ENCODE results near the gene HDAC4. TPM values are rescaled to one million over a fixed set of nuclear protein-coding genes. Genes with fewer than 3 reads are reported as not detected.

The HDAC4 gene
- polyA plus RNA-seq, 2 of the 4 experiments (the other 2 are of a cell fraction): 8.6 to 10.4 TPM

- POLR2A ChIA-PET: no interaction called here
- ATAC-seq (no peak), FAIRE-seq (no peak), DNase-seq (ENCODE audit: low read depth in 1 of 2, low spot score in 1 of 2) (no peak)
- Histone ChIP-seq H3K4me1 (no peaks in the 10 kb centered on the region), H3K27ac (no peak overlapping the region), H3K4me2 (no peak overlapping the region), H3K4me3 (no peak overlapping the region), H3K9me3 (no peaks in the 10 kb centered on the region)
- TF ChIP-seq RFX5 (IDR thresholded peaks at IDR 0.05): no peak
- no peak for TF ChIP-seq KDM5A (IDR thresholded peaks at IDR 0.05)
- CTCF ChIA-PET: interaction anchor here (0.7 to 1.6 kb wide), 2 partner anchors 9 to 11 kb away, joined by 3 to 5 read pairs; no protein-coding TSS in a partner anchor
- WGBS (ENCODE audit: missing lambda C conversion rate): 94% methylated on average over 14 of the region's 25 CpGs
These were observed 94.3 kb downstream of the HDAC4 start for GRCh38 chr2:239306274-239307220.

GRCh38 chr2:239305771-239306170 lies 95.0 kb downstream of the HDAC4 start:
- ChIA-PET CTCF (interaction anchor here (1.6 to 2.1 kb wide), 2 partner anchors 8 to 10 kb away, joined by 5 read pairs; no protein-coding TSS in a partner anchor), POLR2A (no interaction called here)
- ATAC-seq (no peak), DNase-seq (ENCODE audit: low read depth in 1 of 2, low spot score in 1 of 2) (no peak), FAIRE-seq (no peak)
- Histone ChIP-seq H3K9me3 (no peaks in the 10 kb centered on the region), H3K27ac (no peak overlapping the region), H3K4me2 (no peak overlapping the region), H3K4me3 (no peak overlapping the region), H3K4me1 (no peaks in the 10 kb centered on the region)
- 88% methylated on average over 12 of the region's 12 CpGs for WGBS (ENCODE audit: missing lambda C conversion rate)
- no peak for TF ChIP-seq ATOH8 (CRISPR knock-in tag; IDR thresholded peaks at IDR 0.05; ENCODE audit: low read depth)
- no peak for TF ChIP-seq MAFK (IDR thresholded peaks at IDR 0.05; ENCODE audit: partially characterized antibody)
- no peak for TF ChIP-seq ELK1 (IDR thresholded peaks at IDR 0.05; ENCODE audit: low read depth, low read length)
- no peak for TF ChIP-seq TFCP2L1 (CRISPR knock-in tag; IDR thresholded peaks at IDR 0.05)

GRCh38 chr2:239305222-239305575 lies 95.6 kb downstream of the HDAC4 start:
- no peak overlapping the region for H3K27ac ChIP-seq
- H3K9me3 ChIP-seq: no peaks in the 10 kb centered on the region
- no peaks in the 10 kb centered on the region for H3K4me1 ChIP-seq
- no peak for TF ChIP-seq ZNF302 (CRISPR knock-in tag; IDR thresholded peaks at IDR 0.05)
- TF ChIP-seq ZFP36 (IDR thresholded peaks at IDR 0.05; ENCODE audit: borderline replicate concordance, partially characterized antibody): no peak
- no peak for TF ChIP-seq EHF (CRISPR knock-in tag; IDR thresholded peaks at IDR 0.05)
- TF ChIP-seq REST (IDR thresholded peaks at IDR 0.05): no peak
- no peak for TF ChIP-seq NR3C1 (IDR thresholded peaks at IDR 0.05)
- TF ChIP-seq SREBF2 (IDR thresholded peaks at IDR 0.05): no peak
- no peak for TF ChIP-seq MAFK (IDR thresholded peaks at IDR 0.05; ENCODE audit: partially characterized antibody)
- ATAC-seq (no peak), FAIRE-seq (no peak), DNase-seq (ENCODE audit: low read depth in 1 of 2, low spot score in 1 of 2) (no peak)
- H3K4me3 ChIP-seq: no peak overlapping the region
- ChIA-PET CTCF (interaction anchor here (1.6 to 2.1 kb wide), 2 partner anchors 9 kb away, joined by 5 read pairs; no protein-coding TSS in a partner anchor), POLR2A (no interaction called here)
- no peak overlapping the region for H3K4me2 ChIP-seq
- WGBS (ENCODE audit: missing lambda C conversion rate): 93% methylated on average over 11 of the region's 11 CpGs

Data from A549 (cell line).